Measurements from ENCODE around the gene WWOX. TPM values are rescaled to one million over a fixed set of nuclear protein-coding genes. Genes with fewer than 3 reads are reported as not detected.

WWOX gene
- total RNA-seq, 1 donor from 2014 or later, result 19.2 TPM

GRCh38 chr16:79110953-79111352 is 1011.5 kb downstream of the WWOX start:
- Histone ChIP-seq H3K27me3 (ENCODE audit: low read depth) (no peaks in the 10 kb centered on the region), H3K4me1 (no peaks in the 10 kb centered on the region), H3K4me3 (no peak overlapping the region), H3K9me3 (no peaks in the 10 kb centered on the region), H3K27ac (no peak overlapping the region), H3K36me3 (no peaks in the 10 kb centered on the region)
- no peak for ATAC-seq
- DNase-seq, result no peak
- intact Hi-C loops (cut with DNase I), result no loop called here
- no peak for TF ChIP-seq CTCF (IDR thresholded peaks at IDR 0.05)

- Histone ChIP-seq H3K27me3 (ENCODE audit: low read depth) (no peaks in the 10 kb centered on the region), H3K4me1 (no peaks in the 10 kb centered on the region), H3K36me3 (no peaks in the 10 kb centered on the region), H3K27ac (no peak overlapping the region), H3K4me3 (no peak overlapping the region), H3K9me3 (peaks cover 5% of the 10 kb centered on the region)
- DNase-seq (no peak), ATAC-seq (no peak)
- TF ChIP-seq CTCF (IDR thresholded peaks at IDR 0.05), result no peak
- intact Hi-C loops (cut with DNase I), result no loop called here
These were observed 1013.0 kb downstream of the WWOX start for GRCh38 chr16:79112462-79112861.

- no peak for TF ChIP-seq CTCF (IDR thresholded peaks at IDR 0.05)
- no peaks in the 10 kb centered on the region for H3K4me1 ChIP-seq
- ATAC-seq, result no peak
- intact Hi-C loops (cut with DNase I), result no loop called here
- H3K27ac ChIP-seq, result no peak overlapping the region
- no peak for DNase-seq
- no peaks in the 10 kb centered on the region for H3K27me3 ChIP-seq (ENCODE audit: low read depth)
- no peaks in the 10 kb centered on the region for H3K36me3 ChIP-seq
- peaks cover 5% of the 10 kb centered on the region for H3K9me3 ChIP-seq
- H3K4me3 ChIP-seq, result no peak overlapping the region
These were observed 1014.4 kb downstream of the WWOX start for GRCh38 chr16:79113826-79114225.

GRCh38 chr16:79114759-79115158 is 1015.3 kb downstream of the WWOX start:
- TF ChIP-seq CTCF (IDR thresholded peaks at IDR 0.05), result no peak
- intact Hi-C loops (cut with DNase I), result no loop called here
- H3K27ac ChIP-seq, result no peak overlapping the region
- H3K36me3 ChIP-seq, result no peaks in the 10 kb centered on the region
- no peak for ATAC-seq
- H3K9me3 ChIP-seq, result peaks cover 5% of the 10 kb centered on the region
- H3K27me3 ChIP-seq (ENCODE audit: low read depth), result no peaks in the 10 kb centered on the region
- no peak for DNase-seq
- H3K4me3 ChIP-seq, result no peak overlapping the region
- H3K4me1 ChIP-seq, result no peaks in the 10 kb centered on the region

- Histone ChIP-seq H3K9me3 (peaks cover 4% of the 10 kb centered on the region), H3K4me3 (no peak overlapping the region), H3K36me3 (no peaks in the 10 kb centered on the region), H3K27me3 (ENCODE audit: low read depth) (no peaks in the 10 kb centered on the region), H3K4me1 (no peaks in the 10 kb centered on the region), H3K27ac (no peak overlapping the region)
- intact Hi-C loops (cut with DNase I), result no loop called here
- ATAC-seq (no peak), DNase-seq (no peak)
- no peak for TF ChIP-seq CTCF (IDR thresholded peaks at IDR 0.05)
These were observed 1022.5 kb downstream of the WWOX start for GRCh38 chr16:79121906-79122305.

- Histone ChIP-seq H3K36me3 (no peaks in the 10 kb centered on the region), H3K4me1 (no peaks in the 10 kb centered on the region), H3K27ac (no peak overlapping the region), H3K9me3 (no peaks in the 10 kb centered on the region), H3K4me3 (no peak overlapping the region), H3K27me3 (ENCODE audit: low read depth) (no peaks in the 10 kb centered on the region)
- DNase-seq, result no peak
- TF ChIP-seq CTCF (IDR thresholded peaks at IDR 0.05), result no peak
- no peak for ATAC-seq
- intact Hi-C loops (cut with DNase I), result no loop called here
These were observed 1022.9 kb downstream of the WWOX start for GRCh38 chr16:79122343-79122742.

All from lower lobe of right lung (tissue), 2 donors.